Fibroblast of peridontal ligament (primary cell): ENCODE measurements around the gene SIRT2.

ENCODE experiments used
- DNase-seq: peaks from one replicate; pipeline ENCODE4 v3.0.0-alpha.2; 2010; ENCODE audit errors: extremely low read depth

SIRT2 gene

DNA sequence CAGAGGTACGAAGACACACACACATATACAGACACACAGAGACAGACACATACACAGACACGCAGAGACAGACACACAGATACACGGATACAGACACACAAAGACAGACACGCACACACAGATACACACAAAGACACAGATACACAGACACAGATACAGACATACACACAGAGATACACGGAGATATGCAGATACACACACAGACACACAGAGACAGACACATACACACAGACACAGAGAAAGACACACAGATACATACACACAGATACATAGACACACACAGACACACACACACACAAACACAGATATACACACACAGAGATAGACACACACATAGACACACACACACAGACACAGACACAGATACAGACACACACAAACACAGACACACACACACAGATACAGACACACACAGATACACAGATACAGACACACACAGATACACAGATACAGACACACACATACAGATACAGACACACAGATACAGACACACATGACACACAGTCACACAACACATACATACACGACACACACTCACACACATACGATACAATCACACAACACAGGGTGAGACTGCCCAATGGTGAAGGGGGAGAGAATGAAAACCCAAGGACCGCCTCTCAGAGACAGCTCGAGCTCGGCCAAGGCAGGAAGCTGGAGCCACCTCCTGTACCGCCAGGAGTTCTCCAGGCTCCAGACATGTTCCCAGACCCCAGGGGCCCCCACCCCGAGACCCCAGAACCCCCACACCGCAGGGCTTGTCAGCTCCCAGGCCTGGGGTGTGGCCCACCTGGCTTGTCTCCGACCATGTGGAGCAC lies 21.4 kb upstream of the SIRT2 start:
- no peak for DNase-seq

DNA sequence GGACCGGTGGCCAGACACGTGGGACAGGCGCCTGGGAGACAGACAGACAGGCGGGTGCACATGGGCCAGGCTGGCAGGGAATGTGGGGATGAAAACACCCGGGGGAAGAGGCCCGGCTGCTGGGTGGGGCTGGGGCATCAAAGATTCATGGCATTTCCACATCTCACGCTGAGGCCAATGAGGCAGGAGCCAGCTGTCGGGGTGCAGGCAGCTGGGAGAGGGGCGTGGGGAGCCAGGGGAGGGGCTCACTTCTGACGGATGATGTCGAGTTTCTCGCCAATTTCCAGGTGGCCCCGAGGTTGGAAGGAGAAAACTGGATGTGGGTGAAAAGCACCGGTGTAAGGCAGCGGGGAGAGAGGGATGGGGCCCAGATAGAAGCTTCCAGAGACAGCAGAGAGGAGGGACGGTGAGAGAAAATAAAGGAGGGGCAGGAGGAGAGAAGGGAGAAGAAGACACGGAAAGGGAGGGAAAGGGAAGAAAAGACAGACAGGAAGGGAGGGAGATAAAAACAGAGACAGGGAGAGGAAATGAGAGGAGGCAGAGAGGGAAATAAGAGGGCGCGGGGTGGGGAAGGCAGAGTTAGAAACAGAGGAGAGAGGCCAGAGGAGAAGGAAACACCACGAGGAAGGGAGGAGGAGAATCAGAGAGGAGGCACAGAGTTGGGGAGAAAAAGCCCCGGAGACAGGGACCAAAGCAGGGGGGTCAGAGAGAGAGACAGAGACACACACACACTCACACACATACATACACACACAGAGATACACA lies 20.6 kb upstream of the SIRT2 start:
- DNase-seq, result no peak

DNA sequence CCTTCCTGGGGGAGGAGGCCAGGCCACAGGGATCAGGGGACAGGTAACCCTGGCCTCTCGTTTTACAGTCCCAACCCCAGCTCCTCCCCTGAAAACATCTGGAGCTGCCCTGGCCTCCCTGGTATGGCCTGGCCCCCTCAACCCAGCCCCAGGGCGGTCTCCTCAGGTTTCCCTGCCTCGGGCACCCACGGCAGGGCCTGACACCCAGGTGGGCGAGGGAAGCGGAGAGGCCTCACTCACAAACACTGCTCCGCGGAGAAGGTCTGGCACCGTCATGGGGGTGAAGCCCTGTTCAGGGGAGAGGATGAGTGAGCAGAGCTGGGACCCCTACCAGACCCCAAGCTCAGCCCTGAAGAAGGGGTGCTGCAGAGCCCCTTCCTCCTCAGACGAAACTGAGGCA lies 19.1 kb upstream of the SIRT2 start:
- DNase-seq, result no peak

DNA sequence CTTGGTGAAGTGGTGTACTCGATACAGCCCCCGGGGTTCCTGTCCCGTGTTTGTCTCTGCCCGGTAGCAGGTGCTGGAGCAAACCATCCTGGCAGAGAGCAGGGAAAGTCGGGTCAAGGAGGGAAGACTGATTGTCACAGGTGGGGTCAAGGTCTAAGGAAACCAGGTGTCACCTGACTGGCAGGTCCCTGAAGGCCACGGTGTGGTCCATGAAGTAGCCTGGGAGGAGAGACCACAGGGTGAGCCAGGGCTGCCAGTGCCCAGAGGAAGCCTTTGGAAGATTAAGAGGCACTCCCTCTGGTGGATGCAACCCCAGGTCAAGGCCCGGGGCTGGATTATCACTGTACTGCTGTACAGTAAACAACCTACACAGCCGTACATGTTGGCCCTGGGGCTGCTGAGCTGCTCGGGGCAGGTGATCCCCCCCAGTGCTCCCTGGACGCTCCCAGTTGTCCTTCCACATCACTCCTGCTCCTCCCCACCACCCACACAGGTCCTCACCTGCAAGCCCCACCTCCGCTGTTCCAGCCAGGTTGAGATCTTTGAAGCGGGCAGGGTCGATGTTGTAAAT lies 18.6 kb upstream of the SIRT2 start:
- DNase-seq, result no peak

DNA sequence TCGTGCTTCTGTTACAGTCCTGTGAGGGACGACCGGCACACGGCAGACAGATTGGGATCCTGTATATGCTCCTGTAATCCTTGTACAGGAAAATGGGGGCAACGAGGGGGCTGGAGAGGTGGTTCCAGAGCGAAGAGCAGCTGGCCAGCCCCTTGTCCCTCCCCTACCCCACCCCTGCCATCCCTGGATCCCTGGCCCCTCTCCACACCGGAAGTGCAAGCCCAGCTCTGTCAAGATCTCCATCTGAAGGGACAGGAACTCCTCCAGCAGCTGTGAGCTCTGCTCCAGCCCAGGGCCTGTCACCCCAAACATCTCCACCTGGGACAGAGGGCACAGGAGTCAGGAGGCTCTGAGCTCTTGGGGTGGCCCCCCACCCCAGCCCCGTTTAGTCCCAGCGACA lies 18.1 kb upstream of the SIRT2 start:
- DNase-seq, result no peak

DNA sequence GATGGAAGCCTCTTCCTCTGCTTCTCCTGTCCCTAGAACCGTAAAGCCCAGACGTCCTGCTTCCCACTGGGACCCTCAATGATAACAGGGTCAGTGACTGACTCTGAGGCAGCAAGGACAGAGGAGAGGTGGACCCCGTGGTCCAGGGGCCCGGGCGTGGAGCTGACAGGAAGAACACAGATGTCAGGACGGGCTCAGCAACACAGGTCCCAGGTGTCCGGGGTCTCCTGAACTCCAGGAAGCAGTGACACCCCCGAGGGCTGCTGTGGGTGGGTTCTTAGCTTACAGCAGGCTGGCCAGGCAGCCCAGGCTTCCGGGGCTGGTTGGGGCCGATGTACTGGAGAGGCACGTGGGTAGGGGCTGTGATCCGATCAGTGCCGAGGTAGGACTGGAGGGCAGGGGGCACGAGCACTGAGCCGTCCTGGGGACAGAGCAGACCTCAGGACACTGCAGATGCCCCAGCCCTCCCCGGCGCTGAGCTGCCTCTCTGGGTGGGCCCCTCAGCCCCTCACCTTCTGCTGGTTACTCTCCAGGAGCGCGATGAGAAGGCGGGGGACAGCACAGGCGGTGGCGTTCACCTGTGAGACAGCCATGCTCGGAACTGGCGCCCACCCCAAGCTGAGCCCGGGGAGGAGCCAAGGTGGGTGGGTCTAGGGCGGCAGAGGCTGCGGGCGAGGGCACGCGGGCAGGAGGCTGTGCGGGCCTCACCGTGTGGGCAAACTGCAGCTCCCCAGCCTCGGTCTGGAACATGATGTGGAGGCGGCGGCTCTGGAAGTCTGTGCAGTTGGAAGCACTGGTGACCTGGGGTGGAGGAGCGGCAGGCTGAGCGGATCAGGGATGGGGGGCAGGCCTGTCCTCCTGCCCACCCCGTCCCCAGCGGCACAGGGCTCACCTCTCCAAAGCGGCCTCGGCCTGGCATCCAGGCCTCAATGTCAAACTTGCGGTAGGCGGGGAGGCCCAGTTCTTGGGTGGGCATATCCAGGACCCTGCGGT lies 16.2 kb upstream of the SIRT2 start:
- no peak for DNase-seq

DNA sequence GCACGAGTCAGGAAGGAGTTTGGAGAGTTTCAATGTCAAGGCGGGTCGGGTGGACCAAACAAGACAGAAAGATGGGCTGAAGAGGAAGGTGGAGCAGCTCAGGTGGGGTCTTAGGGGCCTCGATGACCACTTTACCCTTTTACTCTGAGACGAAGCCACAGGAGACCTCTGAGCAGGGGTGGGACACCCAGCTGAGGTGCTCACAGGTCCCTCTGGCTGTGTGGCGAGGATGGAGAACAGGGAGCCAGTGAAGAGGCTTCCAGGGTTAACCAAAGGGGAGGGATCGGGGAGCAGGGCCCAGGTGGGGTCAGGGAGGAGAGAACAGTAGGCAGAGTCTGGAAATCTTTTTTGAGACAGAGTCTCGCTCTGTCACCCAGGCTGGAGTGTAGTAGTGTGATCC lies 14.5 kb upstream of the SIRT2 start:
- DNase-seq, result no peak

DNA sequence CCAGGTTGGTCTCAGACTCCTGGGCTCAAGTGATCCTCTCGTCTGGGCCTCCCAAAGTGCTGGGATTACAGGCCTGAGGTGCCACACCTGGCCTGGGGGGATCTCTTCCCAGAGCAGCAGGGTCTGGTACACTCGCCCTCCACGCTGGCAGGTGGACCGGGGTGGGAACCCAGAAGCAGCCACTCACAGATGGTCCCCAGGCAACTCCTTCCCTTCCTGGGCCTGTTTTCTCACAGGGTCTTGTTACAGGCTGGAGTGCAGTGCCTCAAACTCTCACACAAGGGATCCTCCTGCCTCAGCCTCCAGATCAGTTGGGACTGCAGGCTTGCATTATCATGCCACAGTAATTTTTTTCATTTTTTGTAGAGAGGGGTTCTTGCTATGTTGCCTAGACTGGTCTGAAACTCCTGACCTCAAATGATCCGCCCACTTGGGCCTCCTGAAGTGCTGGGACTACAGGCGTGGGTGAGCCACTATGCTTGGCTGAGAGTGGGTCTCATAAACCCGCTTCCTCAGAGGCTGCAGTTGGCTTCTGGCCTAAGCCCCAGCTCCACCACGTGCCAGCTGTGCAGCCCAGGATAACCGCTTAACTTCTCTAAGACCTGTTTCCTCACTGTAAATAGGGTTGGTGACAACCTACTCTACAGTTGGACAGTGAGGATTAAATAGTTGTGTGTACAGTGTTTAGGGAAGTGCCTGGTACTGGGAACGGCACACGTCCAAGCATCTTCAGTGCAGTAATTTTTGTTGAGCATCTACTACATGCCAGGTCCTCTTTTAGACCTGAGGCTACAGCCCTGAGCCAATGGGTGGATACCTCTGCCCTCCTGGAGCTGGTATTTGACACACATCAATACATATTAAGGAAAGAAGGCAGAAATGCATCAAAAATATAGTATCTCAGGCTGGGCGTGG lies 13.4 kb upstream of the SIRT2 start:
- DNase-seq, result no peak

DNA sequence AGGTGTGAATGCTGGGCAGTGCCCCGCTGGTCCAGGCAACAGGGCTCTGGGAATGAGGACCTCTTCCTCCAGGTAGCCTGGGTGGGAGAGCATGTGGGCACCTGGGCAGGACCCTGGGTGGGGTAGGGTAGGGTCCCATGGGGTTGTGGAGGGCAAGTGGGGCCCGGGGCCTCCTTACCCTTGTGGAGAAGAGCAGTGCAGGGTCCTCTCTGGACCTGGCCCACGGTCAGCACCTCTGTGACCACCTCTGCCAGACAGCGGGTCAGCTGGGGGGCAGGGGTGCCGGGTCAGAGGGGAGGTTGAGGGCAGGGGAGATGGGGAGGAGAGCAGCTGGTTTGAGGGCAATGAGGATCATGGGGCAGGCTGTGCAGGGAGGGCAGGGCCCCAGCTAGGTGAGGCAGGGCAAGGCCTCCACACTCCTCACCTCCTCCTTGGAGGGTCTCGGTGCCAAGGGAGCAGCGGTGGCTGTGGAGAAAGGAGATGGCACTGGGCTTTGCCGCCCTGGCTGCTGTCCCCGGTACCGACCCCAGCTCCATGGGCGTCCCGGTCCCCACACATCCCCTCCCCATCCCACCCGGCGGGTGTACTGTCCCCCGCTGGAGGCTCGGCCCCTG lies 12.1 kb upstream of the SIRT2 start:
- DNase-seq, result no peak

DNA sequence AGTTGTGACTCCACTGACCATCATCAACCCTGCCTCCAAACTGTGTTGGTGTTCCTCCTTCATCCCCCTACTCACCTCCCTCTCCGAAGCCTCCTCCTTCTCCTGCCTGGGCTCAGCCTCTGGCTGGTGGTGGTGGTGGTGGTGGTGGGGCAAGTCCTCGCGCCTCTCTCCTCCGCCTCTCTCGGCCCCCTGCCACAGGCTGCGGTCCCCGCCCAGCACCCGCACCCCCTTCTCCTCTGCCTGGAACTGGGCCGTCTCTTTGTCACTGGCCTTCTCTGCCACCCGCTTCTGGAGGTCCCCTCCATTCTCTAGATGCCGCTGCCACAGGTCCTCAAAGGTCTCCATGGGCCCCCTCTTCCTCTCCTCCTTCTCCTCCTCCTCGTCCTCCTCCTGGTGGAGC lies 11.1 kb upstream of the SIRT2 start:
- DNase-seq, result no peak

DNA sequence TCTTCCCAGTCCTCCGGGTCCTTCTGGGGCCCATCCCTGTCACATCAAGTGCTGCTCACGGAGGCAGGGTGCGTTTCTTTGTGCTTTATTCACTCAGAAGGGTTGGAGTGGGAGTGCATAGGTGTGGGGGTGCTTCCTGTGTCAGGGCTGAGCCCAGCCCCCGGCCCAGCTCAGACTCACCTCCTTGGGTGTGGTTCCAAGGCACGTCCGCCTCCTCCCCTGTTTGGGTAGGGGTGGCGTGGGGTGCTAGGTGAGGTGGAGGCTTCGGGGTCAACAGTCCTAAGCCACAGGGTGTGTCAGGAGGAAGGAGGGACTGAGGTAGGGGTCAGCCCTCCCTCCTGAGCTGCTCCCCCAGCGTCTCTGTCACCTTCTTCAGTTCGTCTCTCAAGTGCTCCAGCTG lies 9.5 kb upstream of the SIRT2 start:
- no peak for DNase-seq

DNA sequence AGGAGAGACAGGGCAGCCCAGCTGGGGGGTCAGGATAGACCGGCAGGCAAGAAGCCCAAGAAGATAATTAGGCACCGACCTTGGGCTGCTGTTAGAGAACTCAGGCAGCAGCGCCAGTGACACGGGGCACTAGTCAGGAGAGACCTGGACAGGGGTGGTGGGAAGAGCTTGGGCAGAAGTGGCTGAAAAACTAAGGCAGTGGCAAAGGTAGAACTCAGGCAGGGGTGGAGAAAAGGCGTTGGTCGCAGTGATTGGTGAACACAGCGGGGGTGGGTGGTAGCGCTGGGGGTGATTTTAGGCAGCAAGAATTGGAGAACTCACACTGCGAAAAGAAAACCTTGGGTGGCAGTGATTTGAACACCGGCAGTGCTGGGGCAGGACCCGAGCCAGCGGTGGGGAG lies 8.3 kb upstream of the SIRT2 start:
- DNase-seq, result no peak

DNA sequence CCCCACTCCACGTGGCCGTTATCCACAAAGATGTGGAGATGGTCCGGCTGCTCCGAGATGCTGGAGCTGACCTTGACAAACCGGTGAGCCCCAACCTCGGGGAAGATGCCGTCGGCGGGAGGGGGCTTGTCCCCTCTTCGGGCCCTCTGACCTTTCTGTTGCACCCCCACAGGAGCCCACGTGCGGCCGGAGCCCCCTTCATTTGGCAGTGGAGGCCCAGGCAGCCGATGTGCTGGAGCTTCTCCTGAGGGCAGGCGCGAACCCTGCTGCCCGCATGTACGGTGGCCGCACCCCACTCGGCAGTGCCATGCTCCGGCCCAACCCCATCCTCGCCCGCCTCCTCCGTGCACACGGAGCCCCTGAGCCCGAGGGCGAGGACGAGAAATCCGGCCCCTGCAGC lies 7.8 kb upstream of the SIRT2 start:
- DNase-seq, result no peak

DNA sequence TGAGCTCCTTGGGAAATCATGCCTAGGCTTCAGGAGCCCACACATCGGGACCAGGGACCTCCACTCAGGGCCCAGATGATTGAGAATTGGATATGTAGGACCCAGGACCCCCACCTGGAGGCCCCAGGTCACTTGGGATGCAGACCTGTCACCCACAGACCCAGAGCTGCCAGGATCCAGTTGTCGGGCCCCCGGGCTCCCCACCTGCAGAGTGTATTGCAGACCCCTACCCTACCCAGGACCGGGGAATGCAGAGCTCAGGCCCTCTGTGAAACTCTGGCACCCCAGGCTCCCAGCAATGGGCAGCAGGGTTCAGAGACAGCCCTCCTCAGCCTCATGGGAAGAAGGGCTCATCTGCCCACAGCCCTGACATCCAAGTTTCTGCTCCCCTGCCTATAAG lies 6.2 kb upstream of the SIRT2 start:
- DNase-seq, result no peak

DNA sequence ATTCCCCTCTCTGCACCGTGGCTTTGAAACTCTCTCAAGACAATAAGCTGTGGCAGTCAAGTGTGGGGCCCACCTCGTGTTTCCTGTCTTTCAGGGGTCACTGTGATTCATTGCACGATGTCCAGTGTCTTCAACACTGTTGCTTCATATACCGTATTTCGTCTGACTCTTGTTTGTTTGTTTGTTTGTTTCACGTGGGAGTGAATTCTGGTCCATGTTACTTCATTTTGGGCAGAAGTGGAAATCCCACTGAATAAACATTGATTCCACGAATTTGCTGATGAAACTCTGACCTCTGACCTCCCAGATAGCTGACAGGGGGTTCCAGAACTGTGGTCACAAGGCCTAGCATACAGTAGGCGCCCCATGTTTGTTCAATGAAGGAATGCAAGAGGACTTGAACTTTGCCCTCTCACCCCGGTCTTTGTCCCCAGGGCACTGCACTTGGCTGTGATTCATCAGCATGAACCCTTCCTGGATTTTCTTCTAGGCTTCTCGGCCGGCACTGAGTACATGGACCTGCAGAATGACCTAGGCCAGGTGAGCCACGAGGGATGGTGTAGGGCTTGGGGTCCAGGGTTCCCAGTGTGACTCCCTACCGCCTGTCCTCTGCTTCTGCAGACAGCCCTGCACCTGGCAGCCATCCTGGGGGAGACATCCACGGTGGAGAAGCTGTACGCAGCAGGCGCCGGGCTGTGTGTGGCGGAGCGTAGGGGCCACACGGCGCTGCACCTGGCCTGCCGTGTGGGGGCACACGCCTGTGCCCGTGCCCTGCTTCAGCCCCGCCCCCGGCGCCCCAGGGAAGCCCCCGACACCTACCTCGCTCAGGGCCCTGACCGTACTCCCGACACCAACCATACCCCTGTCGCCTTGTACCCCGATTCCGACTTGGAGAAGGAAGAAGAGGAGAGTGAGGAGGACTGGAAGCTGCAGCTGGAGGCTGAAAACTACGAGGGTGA lies 5.4 kb upstream of the SIRT2 start:
- no peak for DNase-seq

DNA sequence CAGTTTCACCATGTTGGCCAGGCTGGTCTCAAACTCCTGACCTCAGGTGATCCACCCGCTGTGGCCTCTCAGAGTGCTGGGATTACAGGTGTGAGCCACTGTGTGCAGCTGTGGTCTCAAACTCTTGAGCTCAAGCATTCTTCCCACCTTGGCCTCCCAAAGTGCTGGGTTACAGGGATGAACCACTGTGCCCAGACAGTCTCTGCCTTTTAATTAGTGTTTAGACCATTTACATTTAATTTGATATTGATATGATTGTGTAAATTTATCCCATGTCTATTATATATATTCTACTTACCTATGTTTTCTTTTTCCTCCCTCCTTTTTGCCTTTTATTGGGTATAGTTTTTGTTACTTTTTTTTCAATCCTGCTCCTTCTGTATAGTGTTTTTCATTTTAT lies 2.3 kb upstream of the SIRT2 start:
- no peak for DNase-seq

DNA sequence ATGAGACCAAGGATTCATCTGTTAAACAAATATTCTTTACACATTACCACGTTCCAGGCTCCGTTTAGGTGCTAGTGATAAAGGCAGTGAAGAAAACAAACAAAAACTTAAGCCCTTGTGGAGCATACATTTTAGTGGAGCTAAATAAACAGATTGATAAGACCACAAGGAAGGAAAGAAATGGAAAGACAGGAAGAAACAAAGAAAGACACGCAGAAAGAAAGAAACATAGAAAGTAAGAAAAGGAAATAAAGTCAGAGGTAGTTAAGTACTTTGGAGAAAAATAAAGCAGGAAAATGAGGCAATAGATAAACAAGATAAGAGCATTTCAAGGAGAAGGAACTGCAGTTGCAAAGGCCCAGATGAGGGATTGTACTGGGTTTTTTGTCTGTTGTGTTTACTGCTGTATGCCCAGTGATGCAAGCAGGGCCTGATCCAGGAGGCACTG lies 1.3 kb upstream of the SIRT2 start:
- DNase-seq, result no peak

DNA sequence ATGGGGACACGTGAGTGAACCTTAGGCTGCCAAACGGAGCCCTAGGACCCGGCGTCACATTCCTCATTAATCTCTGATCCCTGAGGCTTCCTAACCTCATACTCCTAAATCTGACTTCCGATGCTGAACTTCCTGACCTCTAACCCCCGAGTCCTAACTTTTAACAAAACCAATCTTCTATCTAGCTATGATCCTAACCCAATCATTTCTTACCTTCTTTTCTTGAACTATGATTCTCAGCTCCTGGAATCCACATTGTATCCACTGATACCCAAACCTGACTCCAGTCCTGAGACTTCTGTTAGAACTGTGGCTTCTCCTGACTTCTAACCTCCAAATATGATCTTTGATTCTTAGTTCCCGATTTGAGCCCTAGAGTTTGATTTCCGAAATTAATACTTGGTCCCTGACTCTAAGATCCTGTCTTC lies 798 bp upstream of the SIRT2 start:
- peak; percentile 54 for DNase-seq
